HPDE6-E6E7 (cell line): Measurements from ENCODE around the gene UTS2R.
A peak's percentile ranks its signal among the peaks of the same experiment; 100 is the strongest.
"Not testable (repeated sequence)": the region's sequence is repeated elsewhere in the genome, so short reads cannot be mapped to it uniquely, and the experiment has no call there.

Experiments
- DNase-seq: peaks from one replicate; pipeline ENCODE4 v3.0.0; 2011; ENCODE audit warnings: missing footprints; ENCODE audit errors: extremely low spot score

The UTS2R gene

DNA sequence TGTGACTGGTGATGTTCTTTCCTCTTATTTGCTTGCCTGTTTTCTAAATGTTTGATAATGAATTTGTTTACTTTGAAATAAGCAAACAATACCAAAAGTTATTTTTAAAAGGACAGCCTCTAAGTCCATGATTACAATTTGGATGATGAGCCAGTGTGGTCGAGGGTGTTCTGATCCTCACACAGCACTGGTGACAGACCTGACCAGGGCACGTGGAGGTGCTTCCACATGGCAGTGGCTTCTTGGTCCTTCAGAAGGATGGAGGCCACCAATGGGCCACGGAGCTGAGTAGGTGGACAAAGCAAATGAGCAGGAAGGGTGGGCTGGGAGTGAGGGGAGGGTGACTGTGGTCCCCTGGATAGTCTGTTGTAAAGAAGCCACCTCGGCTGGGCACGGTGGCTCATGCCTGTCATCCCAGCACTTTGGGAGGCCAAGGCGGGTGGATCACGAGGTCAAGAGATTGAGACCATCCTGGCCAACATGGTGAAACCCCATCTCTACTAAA is 16.7 kb upstream of the UTS2R start:
- no peak for DNase-seq

DNA sequence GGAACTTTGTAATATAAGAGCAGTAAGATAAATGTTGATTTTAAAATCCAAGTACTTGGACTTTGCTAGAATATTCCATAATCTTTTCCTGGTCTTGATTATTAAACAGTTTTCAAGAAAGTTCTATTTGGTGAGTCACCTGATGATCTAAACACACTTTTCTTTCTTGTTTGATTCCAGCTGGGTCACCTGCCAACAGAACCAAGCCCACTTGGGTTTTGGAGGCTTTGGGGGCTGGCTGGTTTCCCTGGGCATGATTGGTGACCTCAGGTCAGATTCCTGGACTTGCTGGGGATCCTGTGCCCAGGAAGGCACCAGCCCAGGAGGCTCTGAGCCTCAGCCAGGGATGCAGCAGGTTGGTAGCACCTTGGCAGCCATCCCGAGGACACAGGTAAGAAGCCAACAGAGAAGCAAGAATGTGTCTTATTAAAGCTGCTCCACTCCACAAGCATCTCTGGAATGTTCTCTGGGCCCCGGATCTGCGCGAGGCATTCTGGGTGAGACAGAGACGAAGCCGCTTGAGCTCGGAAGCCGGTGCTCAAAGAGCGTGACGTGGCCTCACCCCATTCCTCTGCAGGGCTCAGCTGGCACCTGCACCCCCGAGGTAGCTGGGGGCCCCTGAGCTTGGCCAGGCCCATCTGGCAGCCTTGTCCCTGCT is 15.7 kb upstream of the UTS2R start:
- peak; percentile 73 for DNase-seq

DNA sequence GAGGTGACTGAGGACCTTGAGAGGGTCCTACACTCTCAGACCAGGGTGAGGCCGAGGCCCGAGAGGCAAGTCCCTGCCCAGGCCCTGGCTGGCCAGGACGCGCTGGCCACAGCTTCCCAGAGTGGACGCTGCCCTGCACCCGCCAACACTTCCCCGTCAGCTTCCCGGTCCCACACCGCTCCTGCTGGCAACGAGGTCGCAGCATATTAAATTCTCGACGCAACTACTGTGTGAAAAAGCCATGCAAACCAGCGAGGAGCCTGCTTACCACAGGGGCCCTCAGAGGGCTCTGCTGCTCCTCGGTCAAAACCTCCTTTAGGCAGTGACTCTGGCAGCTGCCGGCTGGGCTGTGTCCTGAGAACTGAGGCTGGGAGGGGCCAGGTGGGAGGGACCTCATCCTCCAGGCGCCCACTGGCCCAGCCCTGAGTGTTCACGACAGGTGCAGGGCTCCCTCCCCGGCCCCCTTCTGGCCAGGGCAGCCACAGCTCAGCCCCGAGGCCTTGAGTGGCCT is 14.7 kb upstream of the UTS2R start:
- DNase-seq, result no peak

DNA sequence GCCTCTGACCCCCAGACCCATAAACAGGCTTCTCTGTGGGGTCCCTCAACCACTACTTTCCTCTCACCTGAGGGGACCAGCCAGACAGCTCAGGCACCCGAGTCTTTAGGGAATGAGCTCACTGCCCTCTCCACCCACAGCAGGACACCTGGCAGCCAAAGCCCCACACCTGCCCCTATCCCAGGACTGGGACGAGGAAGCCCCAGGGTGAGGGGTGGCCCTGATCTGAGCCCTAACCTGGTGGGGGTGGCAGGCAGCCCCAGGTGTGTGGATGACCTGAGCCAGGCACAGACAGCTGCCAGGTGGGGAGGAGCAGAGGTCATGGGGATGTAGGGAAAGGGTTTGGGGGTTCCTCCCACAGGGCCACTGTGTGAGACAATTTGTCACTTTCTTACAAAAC is 14.2 kb upstream of the UTS2R start:
- no peak for DNase-seq

DNA sequence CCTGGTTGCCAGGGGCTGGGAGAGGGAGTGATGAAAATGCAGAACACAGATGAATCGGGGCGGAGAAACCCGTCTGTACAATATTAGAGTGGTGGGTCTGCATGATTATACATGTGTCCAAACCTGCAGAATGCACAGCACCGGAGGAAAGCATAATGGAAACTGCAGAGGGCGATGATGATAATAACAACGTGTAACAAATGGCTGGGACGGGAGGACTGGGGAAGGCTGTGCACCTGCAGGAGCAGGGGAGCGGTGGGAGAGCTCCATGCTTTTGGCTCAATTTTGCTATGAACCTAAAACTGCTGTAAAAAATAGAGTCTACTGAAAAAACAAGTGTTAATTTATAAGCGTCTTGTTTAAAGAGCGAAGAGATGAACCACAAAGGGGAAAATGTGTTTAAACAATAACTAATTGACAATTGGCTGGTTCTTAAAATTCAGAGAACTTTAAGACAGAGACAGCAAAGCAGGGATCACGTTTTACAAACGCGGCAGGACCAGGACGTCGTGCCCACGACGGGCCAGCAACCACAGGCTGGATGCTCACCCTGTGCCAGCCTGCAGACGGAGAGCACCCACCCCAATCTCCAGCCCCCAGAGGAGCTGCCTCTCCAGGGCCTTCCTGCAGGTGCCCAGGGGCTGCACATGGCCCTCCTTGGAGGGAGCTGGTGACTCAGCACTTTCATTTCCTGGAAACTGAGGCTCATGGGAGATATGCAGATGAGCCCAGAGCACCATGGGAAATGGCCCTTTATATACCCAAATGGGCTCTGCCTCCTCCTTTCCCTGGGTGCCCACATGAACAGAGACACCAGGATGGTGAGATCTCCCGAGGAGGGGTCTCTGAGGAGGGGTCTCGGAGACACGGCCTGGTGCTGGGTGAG is 12.9 kb upstream of the UTS2R start, which contains the start of gene TEX19:
Gene TEX19 (plus strand): TSS at position 783 of the 886 bp plus-strand sequence. CDS start 2,904 bp downstream, outside the sequence.
- no peak for DNase-seq

DNA sequence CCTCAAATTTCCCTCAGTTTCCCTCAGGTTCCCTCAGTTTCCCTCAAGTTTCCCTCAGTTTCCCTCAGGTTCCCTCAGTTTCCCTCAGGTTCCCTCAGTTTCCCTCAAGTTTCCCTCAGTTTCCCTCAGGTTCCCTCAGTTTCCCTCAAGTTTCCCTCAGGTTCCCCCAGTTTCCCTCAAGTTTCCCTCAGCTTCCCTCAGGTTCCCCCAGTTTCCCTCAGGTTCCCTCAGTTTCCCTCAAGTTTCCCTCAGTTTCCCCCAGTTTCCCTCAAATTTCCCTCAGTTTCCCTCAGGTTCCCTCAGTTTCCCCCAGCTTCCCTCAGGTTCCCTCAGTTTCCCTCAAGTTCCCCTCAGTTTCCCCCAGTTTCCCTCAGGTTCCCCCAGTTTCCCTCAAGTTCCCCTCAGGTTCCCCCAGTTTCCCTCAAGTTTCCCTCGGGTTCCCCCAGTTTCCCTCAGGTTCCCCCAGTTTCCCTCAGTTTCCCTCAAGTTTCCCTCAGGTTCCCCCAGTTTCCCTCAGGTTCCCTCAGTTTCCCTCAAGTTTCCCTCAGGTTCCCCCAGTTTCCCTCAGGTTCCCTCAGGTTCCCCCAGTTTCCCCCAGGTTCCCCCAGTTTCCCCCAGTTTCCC is 12.0 kb upstream of the UTS2R start:
- DNase-seq, result not testable (repeated sequence)

DNA sequence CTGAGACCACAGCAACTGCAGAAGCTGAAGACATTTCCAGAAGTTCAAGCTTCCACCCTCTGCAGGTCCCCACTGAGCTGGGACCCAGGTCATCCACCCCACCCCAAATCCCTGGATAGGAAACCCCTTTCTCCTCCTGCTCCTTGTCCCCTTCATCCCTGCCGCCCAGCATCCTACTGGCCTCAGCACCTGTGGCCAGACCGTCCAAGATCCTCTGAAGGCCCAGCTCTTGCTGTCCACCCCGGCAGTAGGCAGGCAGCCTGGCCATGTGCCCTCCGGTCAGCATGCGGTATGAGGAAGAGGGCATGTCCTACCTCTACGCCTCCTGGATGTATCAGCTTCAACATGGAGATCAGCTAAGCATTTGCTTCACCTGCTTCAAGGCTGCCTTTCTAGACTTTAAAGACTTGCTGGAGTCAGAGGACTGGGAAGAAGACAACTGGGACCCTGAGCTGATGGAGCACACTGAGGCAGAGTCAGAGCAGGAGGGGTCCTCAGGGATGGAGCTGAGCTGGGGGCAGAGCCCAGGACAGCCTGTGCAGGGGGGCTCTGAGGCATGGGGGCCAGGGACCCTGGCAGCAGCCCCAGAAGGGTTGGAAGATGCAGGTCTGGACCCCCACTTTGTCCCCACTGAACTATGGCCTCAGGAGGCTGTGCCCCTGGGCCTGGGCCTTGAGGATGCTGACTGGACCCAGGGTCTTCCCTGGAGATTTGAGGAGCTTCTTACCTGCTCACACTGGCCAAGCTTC is 9.5 kb upstream of the UTS2R start:
- no peak for DNase-seq

DNA sequence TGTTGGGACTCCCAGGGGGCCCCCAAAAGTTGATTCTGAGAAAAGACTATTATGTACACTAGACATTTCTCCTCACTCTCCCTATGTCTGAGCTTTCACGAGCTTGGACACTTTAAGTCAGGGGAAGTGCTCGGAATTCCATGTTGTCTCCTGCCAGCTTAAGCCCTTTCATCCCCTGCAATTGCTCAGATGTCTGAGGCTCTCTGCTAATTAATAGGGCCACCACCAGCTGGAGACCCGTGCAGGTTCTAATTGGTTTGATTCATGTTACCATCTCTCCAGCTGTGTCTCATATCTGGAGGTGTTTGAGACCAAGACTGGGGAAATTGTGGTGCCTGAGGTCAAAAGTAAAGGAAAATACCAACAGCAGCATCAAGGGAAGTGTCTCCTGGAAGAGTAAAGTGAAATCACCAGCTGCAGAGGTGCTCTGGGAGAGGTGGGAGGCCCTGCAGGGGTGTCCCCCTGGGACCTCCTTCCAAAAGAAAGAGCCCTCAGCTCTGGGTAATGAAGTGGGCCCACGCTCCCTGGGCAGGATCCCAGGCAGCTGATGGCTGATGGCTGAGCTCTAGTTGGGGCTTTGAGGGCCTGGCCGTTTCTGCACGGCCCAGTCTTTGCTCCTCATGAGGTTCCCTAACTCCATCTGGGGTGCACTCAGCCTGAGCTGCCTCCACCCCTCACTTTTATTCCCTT is 5.8 kb upstream of the UTS2R start:
- no peak for DNase-seq

DNA sequence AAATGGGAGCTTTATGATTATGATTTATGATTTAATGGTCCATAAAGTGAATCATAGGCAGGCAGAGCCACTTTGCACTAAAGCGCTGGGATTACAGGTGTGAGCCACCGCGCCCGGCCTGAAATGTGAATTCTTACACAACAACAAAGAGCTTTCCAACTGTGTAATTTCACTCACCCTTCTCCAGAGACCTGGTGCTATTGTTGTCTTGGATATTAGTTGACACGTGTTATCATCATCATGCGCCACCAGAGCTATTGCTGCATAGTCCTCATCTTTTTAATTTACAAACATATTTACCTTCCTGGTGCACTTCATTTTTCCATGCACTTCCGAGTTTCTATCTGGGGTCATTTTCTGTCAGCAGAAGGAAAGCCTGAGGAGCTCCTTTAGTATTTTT is 4.8 kb upstream of the UTS2R start:
- DNase-seq, result no peak

DNA sequence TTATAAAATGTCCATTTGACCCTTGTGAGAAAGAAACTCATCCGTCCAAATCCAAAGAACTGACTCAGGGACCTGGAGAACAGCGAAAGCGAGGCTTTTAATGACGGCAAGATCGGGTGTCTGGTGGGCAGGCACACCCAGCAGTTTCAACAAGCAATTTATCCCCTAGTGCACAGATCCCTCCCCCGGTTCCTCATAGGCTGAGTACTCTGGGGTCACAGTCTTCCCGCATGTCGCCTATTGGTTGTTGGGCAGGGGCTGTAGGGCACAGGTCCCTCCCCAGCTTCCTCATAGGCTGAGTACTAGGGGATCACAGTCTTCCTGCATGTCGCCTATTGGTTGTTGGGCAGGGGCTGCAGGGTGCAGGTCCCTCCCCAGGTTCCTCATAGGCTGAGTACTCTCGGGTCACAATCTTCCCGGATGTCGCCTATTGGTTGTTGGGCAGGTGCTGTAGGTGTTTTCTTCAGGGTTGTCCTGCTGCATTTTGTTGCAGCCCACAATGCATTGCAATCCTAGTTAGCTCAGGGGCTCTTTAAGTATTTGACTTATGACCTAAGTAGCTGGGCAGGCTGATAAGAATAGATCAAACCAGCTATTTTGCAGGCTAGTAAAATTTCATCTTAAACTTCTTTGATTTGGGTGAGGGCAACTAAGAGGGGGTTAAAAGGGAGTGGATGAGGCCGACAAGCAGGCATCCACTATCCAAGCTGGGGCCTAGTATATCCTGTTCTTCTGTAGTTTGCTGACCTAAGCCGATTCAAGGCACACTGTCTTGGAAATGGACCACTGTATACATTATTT is 3.6 kb upstream of the UTS2R start:
- no peak for DNase-seq

DNA sequence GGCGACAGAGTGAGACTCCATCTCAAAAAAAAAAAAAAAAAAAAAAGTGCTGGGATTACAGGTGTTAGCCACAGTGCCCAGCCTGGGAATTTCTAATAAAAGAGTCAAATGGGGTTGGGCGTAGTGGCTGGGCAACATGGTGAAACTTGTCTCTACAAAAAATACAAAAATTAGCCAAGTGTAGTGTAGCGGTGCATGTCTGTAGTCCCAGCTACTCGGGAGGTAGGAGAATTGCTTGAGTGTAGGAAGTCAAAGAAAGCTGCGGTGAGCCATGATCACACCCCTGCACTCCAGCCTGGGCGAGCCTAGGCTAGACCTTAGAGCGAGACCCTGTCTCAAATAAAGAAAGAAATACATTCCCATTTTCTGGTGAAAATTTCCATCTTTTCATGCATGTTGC is 2.4 kb upstream of the UTS2R start:
- DNase-seq, result no peak

DNA sequence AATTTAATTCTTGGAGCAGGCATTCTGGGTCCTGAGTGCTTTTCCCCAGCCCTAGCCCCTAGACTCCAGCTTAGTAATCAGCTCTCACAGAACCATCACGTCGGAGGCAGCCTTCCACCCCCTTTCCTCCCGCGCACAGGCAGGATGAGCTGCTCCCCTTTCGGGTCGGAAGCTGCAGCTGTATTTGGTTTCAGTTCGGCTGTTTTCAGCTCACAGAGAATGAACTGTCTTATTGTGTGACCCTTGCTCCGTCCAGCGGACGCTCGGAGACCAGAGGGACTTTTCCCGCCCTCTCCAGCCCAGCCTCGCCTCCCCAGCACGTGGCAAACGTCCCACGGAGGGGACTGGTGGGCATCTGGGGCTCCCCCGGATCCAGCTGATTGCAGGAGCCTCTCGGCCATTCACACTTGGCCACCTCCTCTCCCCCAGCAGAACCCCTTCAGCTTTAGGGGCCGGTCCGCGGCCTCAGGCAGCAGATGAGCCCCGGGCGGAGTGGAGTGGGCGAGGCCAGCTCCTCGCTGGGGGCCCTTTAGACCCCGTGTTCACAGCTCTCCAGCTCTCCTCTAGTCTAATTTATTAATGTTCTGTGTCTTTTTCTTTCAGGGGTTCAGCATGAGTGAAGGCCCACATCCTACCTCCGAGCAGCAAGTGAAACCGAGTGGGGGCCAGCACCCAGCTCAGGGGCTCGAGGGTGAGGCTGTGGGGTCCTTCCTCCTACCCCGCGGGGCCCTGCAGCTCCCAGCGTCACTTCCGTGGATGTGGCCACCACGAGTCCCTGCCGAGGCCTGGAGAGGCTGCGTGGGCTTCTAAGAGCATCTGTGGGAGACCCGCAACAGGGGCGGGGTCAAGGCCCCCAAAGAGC is 863 bp upstream of the UTS2R start:
- DNase-seq, result no peak

DNA sequence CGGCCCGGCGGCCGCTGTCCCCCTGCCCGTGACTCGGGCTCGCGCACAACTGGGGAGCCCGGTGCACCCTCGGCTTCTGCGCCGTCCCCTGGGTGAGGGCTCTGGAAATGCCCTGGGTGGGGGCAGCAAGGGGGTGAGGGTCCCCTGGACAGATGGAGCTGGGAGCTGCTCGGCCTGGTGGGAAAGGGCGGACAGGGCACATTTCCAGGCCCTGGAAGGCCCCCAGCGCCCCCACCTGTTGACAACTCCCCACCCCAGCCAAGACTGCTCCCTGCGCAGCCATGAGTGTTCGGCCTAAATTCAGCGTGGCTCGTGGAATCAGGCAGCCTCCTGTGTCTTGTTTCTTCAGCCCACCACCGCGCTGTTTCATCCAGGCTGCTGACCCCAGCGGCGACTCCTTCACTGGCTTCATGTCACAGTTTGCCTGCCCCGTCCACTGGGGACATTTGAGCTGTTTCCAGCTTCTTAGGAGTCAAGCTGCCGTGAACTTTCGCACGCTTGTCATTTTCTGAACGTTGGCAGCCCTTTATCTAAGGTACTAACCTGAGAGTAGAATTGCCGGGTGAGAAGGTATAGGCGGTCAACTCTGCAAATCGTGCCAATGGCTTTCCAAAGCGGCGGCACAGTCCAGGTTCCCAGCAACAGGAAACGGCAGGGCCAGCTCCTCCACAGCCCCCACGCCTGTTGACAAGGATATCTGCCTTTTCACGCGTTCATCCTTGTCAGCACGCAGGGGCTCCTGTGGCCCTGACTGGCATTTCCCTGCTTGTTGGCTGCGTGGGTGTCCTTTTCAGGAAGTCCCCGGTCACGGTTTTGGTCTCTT is 895 bp downstream of the UTS2R start:
- DNase-seq, result no peak

DNA sequence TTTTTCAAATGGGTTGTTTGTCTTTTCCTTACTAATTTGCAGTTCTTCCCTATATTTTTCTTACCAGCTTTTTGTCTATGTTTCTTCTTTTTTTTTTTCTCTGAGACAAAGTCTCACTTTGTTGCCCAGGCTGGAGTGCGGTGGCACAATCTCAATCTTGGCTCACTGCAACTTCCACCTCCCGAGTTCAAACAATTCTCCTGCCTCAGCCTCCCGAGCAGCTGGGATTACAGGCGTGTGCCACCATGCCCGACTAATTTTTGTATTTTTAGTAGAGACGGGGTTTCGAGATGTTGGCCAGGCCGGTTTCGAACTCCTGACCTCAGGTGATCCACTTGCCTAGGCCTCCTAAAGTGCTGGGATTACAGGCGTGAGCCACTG is 1.5 kb downstream of the UTS2R start:
- DNase-seq, result not testable (repeated sequence)

DNA sequence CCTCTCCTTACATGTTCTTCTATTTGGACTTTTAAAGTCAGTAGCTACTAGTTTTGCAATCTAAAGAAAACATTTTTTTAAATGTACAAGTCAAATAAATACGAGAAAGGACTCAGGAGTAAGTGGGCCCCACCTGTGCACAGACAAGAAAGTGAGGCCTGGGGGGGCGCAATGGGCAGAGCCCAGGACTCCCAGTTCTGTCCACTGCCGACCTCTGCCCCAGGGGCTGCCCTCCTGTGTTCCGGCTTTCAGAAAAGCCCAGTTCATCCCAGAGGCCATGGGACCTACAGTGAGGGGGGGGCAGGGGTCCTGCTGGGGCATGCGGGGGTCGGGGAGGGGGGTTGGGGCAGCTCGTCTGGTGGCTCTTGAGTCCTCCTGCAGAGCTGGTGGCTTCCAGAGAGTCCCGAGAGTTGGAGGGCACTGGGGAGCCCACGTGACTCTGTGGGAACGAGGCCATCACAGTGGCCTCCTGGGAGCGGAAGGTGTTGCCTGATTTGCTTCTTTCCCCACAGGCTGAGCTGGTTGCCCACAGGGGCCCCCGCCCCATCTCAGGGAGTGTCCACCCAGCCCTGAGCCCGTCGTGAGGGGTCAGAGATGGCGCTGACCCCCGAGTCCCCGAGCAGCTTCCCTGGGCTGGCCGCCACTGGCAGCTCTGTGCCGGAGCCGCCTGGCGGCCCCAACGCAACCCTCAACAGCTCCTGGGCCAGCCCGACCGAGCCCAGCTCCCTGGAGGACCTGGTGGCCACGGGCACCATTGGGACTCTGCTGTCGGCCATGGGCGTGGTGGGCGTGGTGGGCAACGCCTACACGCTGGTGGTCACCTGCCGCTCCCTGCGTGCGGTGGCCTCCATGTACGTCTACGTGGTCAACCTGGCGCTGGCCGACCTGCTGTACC is 2.4 kb downstream of the UTS2R start:
- DNase-seq, result no peak

DNA sequence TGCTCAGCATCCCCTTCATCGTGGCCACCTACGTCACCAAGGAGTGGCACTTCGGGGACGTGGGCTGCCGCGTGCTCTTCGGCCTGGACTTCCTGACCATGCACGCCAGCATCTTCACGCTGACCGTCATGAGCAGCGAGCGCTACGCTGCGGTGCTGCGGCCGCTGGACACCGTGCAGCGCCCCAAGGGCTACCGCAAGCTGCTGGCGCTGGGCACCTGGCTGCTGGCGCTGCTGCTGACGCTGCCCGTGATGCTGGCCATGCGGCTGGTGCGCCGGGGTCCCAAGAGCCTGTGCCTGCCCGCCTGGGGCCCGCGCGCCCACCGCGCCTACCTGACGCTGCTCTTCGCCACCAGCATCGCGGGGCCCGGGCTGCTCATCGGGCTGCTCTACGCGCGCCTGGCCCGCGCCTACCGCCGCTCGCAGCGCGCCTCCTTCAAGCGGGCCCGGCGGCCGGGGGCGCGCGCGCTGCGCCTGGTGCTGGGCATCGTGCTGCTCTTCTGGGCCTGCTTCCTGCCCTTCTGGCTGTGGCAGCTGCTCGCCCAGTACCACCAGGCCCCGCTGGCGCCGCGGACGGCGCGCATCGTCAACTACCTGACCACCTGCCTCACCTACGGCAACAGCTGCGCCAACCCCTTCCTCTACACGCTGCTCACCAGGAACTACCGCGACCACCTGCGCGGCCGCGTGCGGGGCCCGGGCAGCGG is 3.2 kb downstream of the UTS2R start:
- no peak for DNase-seq
